Gastroesophageal sphincter (tissue), 3 donors: ENCODE measurements around the gene PDE5A.
"Not testable (repeated sequence)": the region's sequence is repeated elsewhere in the genome, so short reads cannot be mapped to it uniquely, and the experiment has no call there.

ENCODE experiments used
- EP300 ChIP-seq: sonication (generic); formaldehyde crosslinking; IDR thresholded peaks from one replicate; pipeline ENCODE4 v1.6.1; 2017; ENCODE audit warnings: antibody characterized with exemption, mild to moderate bottlenecking
- TF ChIP-seq, protein P1 (sequence below), 4 experiments: fragments of 200-600 bp in 2 of 4; fragments of 450-650 bp in 2 of 4; sonication (generic) in 1 of 4; IDR thresholded peaks; one replicate each; pipeline ENCODE4 v1.5.1; 2017 to 2019; ENCODE audit warnings: antibody characterized with exemption in 4 of 4, mild to moderate bottlenecking in 2 of 4, moderate library complexity in 2 of 4

DNA sequence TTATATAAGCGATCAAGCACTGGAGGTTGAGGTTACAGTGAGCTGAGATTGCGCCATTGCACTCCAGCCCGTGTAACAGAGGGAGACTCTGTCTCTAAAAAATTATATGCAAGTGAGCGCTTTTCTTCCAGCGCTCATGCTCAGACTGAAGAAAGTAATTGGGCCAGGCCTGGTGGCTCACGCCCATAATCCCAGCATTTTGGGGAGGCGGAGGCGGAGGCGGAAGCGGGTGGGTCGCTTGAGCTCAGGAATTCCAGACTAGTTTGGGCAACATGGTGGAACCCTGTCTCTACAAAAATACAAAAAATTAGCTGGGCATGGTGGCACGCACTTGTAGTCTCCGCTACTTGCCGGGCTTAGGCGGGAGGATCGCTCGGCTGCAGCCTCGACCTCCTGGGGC, 172.9 kb downstream of the PDE5A start:
- TF ChIP-seq EP300 = not testable (repeated sequence)
- TF ChIP-seq, protein P1, sequence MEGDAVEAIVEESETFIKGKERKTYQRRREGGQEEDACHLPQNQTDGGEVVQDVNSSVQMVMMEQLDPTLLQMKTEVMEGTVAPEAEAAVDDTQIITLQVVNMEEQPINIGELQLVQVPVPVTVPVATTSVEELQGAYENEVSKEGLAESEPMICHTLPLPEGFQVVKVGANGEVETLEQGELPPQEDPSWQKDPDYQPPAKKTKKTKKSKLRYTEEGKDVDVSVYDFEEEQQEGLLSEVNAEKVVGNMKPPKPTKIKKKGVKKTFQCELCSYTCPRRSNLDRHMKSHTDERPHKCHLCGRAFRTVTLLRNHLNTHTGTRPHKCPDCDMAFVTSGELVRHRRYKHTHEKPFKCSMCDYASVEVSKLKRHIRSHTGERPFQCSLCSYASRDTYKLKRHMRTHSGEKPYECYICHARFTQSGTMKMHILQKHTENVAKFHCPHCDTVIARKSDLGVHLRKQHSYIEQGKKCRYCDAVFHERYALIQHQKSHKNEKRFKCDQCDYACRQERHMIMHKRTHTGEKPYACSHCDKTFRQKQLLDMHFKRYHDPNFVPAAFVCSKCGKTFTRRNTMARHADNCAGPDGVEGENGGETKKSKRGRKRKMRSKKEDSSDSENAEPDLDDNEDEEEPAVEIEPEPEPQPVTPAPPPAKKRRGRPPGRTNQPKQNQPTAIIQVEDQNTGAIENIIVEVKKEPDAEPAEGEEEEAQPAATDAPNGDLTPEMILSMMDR (IDR thresholded peaks at IDR 0.05) = not testable (repeated sequence)
